M059J (cell line): ENCODE measurements around the gene TACC3. TPM values are rescaled to one million over a fixed set of nuclear protein-coding genes. Genes with fewer than 3 reads are reported as not detected.

Source experiments
- DNase-seq: peaks from one replicate; pipeline ENCODE4 v3.0.0-alpha.2; 2012; ENCODE audit warnings: low read depth
- total RNA-seq: library from RNA; depleted of rRNA; stranded (reverse); fragments of >200 nt; shearing (Covaris generic); gene quantifications from 2 replicates; pipeline ENCODE4 v1.2.3, GENCODE V29; 2014

Gene TACC3
- total RNA-seq, 1 experiment from 2014 or later: 40.6 TPM

GRCh38 chr4:1759170-1759817 is 38.0 kb downstream of the TACC3 start:
- no peak for DNase-seq

DNA sequence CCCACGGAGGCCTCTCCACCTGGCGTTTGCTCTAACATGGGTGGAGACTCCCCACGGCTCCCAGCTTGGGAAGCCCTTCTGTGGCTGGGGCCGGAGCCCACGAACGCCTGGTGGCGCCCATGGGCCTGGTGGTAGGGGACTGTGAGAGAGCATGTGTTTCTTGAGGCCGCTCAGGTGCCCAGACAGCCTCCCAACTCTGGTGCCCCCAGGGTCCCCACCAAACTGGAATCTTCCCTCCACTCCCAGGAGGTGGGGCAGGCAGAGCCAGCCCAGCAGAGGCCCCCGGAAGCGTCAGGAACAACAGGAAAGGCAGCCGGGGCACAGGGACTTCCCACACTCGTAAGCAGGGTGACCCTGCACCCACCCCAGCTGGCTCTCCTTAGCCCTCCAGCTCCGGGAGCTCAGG is 38.5 kb downstream of the TACC3 start:
- DNase-seq: no peak

- DNase-seq: no peak
Observed at GRCh38 chr4:1760521-1761071, 39.3 kb downstream of the TACC3 start.

DNA sequence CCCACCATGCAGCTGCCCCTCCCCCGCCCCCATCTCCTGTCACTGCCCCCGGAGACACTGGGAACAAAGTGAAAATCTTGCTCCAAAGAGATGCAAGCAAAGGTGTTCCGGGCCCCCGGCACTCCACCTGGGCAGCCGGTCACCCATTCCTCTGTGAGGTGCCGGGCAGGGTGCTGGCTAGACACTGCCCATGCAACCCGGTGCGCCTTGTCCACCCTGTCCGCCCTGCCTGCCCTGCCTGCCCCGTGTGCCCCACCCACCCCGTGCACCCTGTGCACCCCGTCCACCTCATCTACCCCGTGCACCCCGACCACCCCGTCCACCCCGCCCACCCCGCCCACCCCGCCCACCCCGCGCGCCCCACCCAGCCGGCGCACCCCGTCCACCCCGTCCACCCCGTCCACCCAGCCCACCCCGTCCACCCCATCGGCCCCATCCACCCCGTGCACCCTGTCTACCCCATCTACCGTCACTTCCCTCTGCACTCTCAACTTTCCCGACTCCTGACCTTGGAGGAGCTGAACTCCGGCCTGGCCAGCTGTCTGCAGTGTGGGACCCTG is 39.9 kb downstream of the TACC3 start:
- DNase-seq: no peak

DNA sequence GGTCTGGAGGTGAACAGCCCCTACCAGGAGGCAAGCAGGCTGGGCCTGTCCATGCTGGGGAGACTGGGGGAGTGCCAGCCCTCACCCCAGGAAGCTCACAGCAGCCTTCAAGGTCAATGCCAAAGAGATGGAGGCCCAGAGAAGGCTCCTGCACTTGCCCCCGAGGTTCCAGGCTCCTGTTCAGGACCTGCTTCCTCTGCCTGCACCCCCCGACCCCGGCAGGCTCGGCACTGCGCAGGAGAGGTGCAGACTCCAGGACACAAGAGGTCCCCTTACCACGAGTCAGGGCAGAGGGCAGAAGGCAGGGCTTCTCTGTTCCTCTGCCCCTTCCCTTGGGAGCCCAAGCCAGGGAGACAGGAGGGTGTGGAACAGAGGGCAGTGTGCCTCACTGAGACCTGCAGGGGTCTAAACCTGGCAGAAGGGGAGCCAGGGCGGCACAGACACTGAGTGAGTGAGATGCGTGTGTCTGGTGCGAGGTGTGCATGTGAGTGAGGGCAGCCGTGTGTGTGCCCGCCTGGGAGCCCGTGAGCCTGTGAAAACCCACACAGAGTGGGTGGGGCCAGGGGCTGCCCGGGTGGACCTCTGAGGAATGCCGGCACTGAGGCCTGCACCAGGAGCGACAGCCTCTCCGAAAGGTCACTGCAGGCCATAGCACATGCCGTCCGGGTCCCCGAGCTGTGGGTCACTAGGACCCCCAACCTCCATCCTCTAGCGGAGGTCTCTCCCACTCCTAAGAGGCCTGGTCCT is 41.1 kb downstream of the TACC3 start:
- no peak for DNase-seq

DNA sequence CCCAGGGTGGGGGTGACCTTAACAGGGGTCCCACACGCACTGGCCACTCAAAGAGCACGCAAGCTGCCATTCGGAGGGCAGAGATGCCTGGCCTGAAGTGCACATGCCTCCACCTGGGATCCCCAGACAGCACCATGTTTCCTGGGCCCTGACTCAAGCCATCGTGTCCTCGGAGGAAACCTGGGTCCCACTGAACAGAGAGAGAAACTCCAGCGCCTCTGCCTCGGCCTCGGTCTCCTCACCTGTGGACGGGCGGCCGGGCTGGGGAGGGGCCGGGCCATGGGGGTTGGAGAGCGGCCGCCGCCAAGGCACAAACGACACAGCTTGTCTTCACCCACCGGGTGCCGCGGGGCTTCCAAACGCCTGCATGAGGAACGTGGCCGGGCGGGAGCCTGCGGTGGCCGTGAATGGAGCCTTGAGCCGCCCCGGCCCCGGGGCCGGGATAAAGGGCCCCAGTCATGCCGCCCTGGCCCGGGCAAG is 41.8 kb downstream of the TACC3 start:
- DNase-seq: no peak

DNA sequence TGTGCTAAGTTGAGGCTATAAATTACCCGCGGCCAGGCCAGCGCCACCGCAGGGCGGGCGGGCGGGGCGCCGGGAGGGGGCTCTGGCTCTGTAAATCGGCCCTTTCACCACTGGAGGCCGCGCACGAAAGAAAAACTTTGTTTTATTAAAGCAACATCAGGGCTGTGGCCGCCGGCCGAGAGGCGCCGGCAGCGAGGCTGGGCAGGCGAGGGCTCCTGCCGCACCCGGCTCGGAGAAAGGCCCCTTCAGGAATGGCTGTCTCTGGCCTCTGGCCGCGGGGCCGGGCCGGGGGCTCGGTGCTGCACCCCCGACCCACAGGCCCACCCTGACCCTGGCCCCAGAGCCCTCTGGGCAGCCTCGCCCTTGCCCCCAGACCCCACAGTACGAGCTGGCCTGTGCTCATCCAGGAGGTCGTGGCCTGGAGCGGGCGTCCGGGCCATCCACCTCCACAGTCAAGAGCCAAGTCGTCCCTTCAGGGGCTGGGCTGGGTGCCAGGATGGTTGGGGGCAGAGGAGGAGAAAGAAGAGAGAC is 42.3 kb downstream of the TACC3 start:
- peak; percentile 51 for DNase-seq

- no peak for DNase-seq
Observed at GRCh38 chr4:1764670-1765069, 43.3 kb downstream of the TACC3 start.

DNA sequence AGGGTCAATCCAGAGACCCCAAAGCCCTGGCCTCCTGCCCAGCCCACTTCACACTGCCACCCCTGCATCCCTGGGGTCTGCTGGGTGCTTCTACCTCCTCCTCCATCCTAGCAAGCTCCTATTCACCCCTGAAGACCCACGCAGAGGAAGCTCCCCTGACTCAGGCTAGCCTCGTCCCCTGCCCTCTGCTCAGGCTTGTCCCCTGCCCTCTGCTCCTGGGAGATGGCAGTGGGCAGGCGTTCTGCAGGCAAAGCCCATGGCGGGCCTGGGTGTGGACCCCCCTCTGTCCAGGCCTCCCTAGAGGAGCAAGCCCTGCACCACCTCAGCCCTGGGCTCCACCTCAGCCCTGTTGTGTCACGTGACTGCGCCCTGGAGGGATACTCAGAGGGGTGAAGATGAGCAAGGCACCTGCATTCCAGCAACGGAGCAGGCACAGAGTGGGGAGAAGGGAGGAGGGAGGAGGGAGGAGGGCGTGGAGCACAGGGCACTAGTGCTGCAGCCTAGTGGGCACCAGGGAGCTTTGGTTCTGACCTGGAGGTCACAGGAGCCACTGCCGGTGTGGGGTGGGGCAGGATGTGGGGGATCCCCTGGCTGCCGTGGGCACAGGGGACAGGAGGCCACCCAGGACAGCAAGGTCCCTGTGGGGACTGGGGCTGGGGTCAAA is 44.2 kb downstream of the TACC3 start:
- DNase-seq: no peak

GRCh38 chr4:1766106-1767060 is 45.1 kb downstream of the TACC3 start:
- peak; percentile 64 for DNase-seq

- DNase-seq: no peak
Observed at GRCh38 chr4:1767061-1767769, 45.9 kb downstream of the TACC3 start.

- DNase-seq: no peak
Observed at GRCh38 chr4:1767770-1768366, 46.5 kb downstream of the TACC3 start.

- no peak for DNase-seq
Observed at GRCh38 chr4:1768367-1769034, 47.2 kb downstream of the TACC3 start.

DNA sequence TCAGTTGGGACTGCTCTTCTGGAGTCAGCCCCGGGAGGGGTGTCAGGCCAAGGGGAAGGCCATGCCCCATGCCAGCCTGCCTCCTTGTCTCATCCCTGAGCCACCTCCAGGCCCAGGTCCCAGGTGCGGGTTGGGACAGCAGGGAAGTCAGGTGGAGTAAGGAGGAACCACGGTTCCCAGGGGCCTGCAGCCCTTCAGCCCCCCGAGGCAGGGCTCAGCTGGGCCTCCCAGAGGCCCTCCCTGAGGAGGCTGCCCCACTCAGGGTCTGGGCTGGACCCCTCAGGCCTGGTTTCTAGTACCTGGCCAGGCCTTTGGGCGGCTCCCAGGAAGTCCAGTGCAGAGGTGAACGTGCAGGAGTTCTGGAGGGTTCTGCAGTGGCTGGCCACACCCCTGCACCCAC is 48.4 kb downstream of the TACC3 start:
- DNase-seq: no peak

DNA sequence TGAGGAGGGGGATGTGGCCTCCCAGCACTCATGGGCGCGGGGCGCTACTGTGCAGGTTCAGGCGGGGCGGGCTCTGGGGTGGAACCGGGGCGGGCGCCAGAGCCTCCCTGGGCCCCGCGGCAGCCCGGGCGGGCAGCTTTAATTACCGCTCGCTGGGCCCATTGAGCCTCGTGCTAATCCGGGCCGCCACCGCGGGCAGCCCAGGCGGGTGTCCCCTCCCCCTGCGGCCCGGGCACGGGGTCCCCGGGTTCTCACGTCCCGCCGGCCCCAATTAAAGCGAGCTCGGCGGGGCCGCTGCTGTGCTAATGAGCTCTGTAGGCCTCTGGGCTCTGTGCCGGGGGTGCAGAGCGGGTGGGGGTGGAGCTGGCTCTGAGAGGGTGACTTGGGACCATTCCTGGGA is 48.9 kb downstream of the TACC3 start:
- DNase-seq: no peak

- DNase-seq: no peak
Observed at GRCh38 chr4:1770791-1771231, 49.5 kb downstream of the TACC3 start.

GRCh38 chr4:1771555-1772305 is 50.4 kb downstream of the TACC3 start:
- DNase-seq: no peak

GRCh38 chr4:1772853-1773538 is 51.7 kb downstream of the TACC3 start:
- no peak for DNase-seq
